HG03354 (cell line): ENCODE measurements around the gene OR3A1.
"Not testable (repeated sequence)": the region's sequence is repeated elsewhere in the genome, so short reads cannot be mapped to it uniquely, and the experiment has no call there.

ENCODE experiments used
- ATAC-seq: cut with Tn5 transposase; IDR thresholded peaks from one replicate; pipeline ENCODE4 v1.9.1; 2021; ENCODE audit warnings: mild to moderate bottlenecking; ENCODE audit not compliant: unreplicated experiment, poor library complexity, severe bottlenecking

OR3A1 gene, protein sequence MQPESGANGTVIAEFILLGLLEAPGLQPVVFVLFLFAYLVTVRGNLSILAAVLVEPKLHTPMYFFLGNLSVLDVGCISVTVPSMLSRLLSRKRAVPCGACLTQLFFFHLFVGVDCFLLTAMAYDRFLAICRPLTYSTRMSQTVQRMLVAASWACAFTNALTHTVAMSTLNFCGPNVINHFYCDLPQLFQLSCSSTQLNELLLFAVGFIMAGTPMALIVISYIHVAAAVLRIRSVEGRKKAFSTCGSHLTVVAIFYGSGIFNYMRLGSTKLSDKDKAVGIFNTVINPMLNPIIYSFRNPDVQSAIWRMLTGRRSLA

GRCh38 chr17:3298260-3298659, at the start of gene OR3A1:
TSS of gene OR3A1 (minus strand) at chr17:3298360. CDS start at chr17:3292582, 5,778 bp downstream.
- ATAC-seq, result no peak

- not testable (repeated sequence) for ATAC-seq
Observed at GRCh38 chr17:3342782-3343181, 44.6 kb upstream of the OR3A1 start.

GRCh38 chr17:3335876-3336275, 37.7 kb upstream of the OR3A1 start:
- no peak for ATAC-seq

DNA sequence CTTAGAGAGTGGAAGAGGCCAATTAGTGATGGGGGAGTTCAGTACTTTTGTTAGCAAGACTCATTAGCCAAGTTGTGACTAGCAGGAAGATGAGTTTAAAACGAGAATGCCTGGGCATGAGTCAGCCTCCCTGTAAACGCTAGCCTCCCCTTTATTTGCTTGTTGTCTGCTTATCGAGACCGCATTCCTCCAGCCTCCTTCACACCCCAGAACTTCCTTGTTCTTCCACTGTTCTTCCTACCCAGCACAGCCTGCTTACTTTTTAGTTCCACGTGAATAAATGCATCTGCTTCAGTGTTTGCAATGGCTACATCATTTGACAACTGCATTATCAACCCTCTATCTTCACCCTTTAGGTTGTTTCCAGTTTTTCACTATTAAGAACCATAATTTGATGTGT, 20.2 kb upstream of the OR3A1 start:
- no peak for ATAC-seq

GRCh38 chr17:3316836-3317235, 18.7 kb upstream of the OR3A1 start:
- ATAC-seq, result no peak

GRCh38 chr17:3308603-3309002, 10.4 kb upstream of the OR3A1 start:
- ATAC-seq, result no peak

DNA sequence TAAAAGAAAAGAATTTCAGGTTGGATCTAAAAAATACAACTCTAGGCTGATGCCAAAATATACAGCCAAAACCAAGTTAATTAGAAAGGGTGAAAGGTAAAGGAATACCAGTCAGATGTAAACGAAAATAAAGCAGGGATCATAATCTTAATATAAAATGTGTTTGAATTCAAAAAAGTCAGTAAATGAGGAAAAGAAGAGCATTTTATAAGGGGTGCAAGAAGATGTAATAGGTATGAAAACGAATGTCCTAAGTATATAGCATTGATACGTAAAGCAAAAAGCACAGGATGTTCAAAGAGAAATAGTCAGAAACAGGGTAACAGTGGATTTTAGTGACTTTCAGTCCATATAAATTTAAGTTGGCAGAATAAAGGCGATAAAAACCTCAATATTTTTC, 2.5 kb downstream of the OR3A1 start:
- ATAC-seq, result no peak

GRCh38 chr17:3293548-3293947, 4.6 kb downstream of the OR3A1 start:
- ATAC-seq, result not testable (repeated sequence)

GRCh38 chr17:3282901-3283300, 15.3 kb downstream of the OR3A1 start:
- ATAC-seq, result no peak

DNA sequence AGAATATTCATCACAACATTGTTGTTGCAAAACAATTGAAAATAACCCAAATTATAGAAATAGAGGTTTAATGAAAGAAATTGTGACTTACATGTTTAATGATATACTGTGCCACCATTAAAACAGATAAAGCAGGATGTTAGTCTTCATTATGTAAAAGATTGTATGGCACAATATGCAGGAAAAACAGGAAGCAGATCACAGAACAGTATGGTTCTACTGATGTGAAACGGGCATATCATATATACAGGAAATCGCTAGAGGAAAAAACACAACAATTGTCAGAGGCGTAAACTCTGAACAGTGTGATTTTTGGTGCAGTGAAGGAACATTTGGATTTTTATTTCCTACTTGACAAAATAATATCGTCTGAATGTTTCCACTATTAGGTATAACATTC, 22.0 kb downstream of the OR3A1 start:
- no peak for ATAC-seq

GRCh38 chr17:3271072-3271848, 26.9 kb downstream of the OR3A1 start:
- ATAC-seq, result no peak

- ATAC-seq, result no peak
Observed at GRCh38 chr17:3260600-3260999, 37.6 kb downstream of the OR3A1 start.

DNA sequence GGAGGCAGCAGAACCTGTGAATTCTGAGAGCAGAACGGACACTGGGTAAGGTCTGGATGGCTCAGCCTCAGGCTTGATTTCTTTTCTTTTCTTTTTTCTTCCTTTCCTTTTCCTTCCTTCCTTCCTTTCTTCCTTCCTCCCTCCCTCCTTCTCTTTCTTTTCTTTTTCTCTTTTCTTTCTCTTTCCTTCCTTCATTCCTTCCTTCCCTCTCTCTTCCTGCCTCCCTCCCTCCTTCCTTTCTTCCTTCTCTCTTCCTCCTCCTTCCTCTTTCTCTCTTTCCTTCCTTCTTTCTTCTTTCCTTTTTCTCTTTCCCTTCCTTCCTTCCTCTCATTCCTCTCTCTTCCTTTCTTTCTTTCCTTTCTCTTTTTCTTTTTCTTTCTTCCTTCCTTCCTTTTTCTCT, 38.0 kb downstream of the OR3A1 start:
- no peak for ATAC-seq

DNA sequence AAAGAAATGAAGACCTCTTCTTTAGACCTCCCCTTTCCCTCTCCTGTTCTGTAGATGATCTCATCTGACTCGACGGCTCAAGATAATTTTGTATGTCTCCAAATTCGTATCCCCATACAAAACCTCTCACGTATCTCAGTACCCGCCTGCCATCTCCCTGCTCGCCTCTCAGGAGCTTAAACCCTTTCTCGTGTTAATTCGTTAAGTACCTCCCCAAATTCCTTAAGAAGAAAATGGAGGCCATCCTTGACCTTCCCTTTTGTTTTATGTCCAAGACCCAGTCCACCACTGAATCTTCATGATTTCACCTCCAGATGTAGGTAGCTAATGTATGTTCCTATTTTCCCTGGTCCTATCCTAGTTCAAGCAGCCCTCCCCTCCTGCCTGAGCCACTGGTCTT, 41.6 kb downstream of the OR3A1 start:
- ATAC-seq, result no peak

DNA sequence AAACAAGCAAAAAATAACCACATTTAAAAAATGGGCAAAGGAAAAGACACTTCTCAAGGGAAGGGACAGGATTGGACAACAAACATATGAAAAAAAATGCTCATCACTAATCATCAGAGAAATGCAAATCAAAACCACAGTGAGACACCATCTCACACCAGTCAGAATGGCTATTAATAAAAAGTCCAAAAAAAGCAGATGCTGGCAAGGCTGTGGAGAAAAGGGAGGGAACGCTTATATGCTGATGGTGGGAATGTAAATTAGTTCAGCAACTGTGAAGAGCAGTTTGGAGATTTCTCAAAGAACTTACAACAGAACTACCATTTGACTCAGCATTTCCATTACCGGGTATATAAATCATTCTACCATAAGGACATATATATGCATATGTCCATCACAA, 49.1 kb downstream of the OR3A1 start:
- not testable (repeated sequence) for ATAC-seq

DNA sequence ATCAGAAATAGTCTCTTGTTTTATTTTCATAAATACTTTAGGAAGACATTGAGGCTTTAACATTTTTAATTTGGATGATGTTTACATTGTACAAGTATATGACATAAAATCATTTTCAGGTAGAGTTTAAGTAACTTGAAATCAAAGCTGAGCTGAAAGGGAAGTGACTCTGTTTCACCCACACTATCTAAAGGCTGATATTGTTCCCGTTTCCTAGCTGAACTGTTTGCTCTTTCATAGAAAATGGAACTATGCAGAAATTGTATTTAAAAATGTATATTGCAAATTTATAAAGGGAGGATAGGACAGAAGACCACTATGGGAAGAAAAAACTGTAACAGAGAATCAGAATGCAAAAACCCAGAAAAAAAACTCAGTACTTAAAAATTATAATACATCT, 53.3 kb downstream of the OR3A1 start:
- ATAC-seq, result not testable (repeated sequence)

GRCh38 chr17:3241044-3241443, 57.1 kb downstream of the OR3A1 start:
- ATAC-seq, result not testable (repeated sequence)
